T1000 (cell line): ENCODE measurements around the gene ARL6IP1.
"Not testable (repeated sequence)": the region's sequence is repeated elsewhere in the genome, so short reads cannot be mapped to it uniquely, and the experiment has no call there.

Source experiments
- DNase-seq: peaks from one replicate; lab custom pipeline; 2025; ENCODE audit warnings: mixed read lengths; lab: John Stamatoyannopoulos, UW

The ARL6IP1 gene

GRCh38 chr16:18799500-18799899 is 1.8 kb downstream of the ARL6IP1 start:
- no peak for DNase-seq

- DNase-seq: no peak
These were observed 3.6 kb downstream of the ARL6IP1 start for GRCh38 chr16:18797746-18798145.

GRCh38 chr16:18796377-18796776 is 5.0 kb downstream of the ARL6IP1 start:
- DNase-seq: no peak

- DNase-seq: no peak
These were observed 8.4 kb downstream of the ARL6IP1 start for GRCh38 chr16:18792836-18793433.

GRCh38 chr16:18789850-18790706 is 11.3 kb downstream of the ARL6IP1 start, which contains the start of gene RPS15A:
RPS15A (minus strand) TSS chr16:18790334; CDS start chr16:18789113, 1,221 bp downstream.
- peak; percentile 93 for DNase-seq

- no peak for DNase-seq
These were observed 11.9 kb downstream of the ARL6IP1 start for GRCh38 chr16:18789515-18789849.

GRCh38 chr16:18788828-18789514 is 12.4 kb downstream of the ARL6IP1 start:
- DNase-seq: no peak

- DNase-seq: no peak
These were observed 16.3 kb downstream of the ARL6IP1 start for GRCh38 chr16:18784917-18785623.

GRCh38 chr16:18783430-18784341 is 17.7 kb downstream of the ARL6IP1 start:
- DNase-seq: no peak

- no peak for DNase-seq
These were observed 18.5 kb downstream of the ARL6IP1 start for GRCh38 chr16:18782697-18783429.

GRCh38 chr16:18781232-18781631 is 20.1 kb downstream of the ARL6IP1 start:
- DNase-seq: not testable (repeated sequence)

- DNase-seq: not testable (repeated sequence)
These were observed 20.8 kb downstream of the ARL6IP1 start for GRCh38 chr16:18780460-18781026.

GRCh38 chr16:18777664-18778063 is 23.7 kb downstream of the ARL6IP1 start:
- DNase-seq: not testable (repeated sequence)

- not testable (repeated sequence) for DNase-seq
These were observed 25.0 kb downstream of the ARL6IP1 start for GRCh38 chr16:18776334-18776733.

- not testable (repeated sequence) for DNase-seq
These were observed 26.7 kb downstream of the ARL6IP1 start for GRCh38 chr16:18774651-18775050.

GRCh38 chr16:18772171-18772570 is 29.2 kb downstream of the ARL6IP1 start:
- not testable (repeated sequence) for DNase-seq

- DNase-seq: not testable (repeated sequence)
These were observed 30.9 kb downstream of the ARL6IP1 start for GRCh38 chr16:18770336-18770962.

- not testable (repeated sequence) for DNase-seq
These were observed 34.1 kb downstream of the ARL6IP1 start for GRCh38 chr16:18767217-18767616.

GRCh38 chr16:18762713-18763112 is 38.6 kb downstream of the ARL6IP1 start:
- not testable (repeated sequence) for DNase-seq
